Colonic mucosa (tissue), 4 donors: Measurements from ENCODE around the gene SCMH1. TPM values are rescaled to one million over a fixed set of nuclear protein-coding genes. Genes with fewer than 3 reads are reported as not detected.

Experiments
- DNase-seq: peaks from one replicate; pipeline ENCODE4 v3.0.0-alpha.2; 2020
- H3K27ac ChIP-seq: fragments of 200-600 bp; one replicate; pipeline ENCODE4 v1.8.0; 2021
- H3K27me3 ChIP-seq: fragments of 200-600 bp; one replicate; pipeline ENCODE4 v1.8.0; 2021
- H3K36me3 ChIP-seq: fragments of 200-600 bp; one replicate; pipeline ENCODE4 v1.8.0; 2021
- H3K4me1 ChIP-seq: fragments of 200-600 bp; one replicate; pipeline ENCODE4 v1.8.0; 2021; ENCODE audit warnings: mild to moderate bottlenecking
- H3K4me3 ChIP-seq: fragments of 200-600 bp; one replicate; pipeline ENCODE4 v1.8.0; 2021
- H3K9ac ChIP-seq, 2 donors: one replicate each; pipeline ENCODE4 v1.7.0; 2013; ENCODE audit warnings: control low read depth in 2 of 2, low read depth in 2 of 2, low read length in 2 of 2
- H3K9me3 ChIP-seq: fragments of 200-600 bp; one replicate; pipeline ENCODE4 v1.8.0; 2021
- CTCF ChIP-seq: fragments of 200-600 bp; IDR thresholded peaks from one replicate; pipeline ENCODE4 v1.8.0; 2022; ENCODE audit warnings: antibody characterized with exemption, mild to moderate bottlenecking
- intact Hi-C: fragments of 100-400 bp; cut with DNase I; formaldehyde crosslinking; loops from one replicate; pipeline ENCODE4 v1.14.1; 2022
- total RNA-seq, 2 donors: library from RNA; stranded (reverse); fragmentation: NEBNext Ultra II Directional in 1 of 2; extraction: Animal tissue kit (Norgen Biotek cat#: 25700) in 1 of 2; gene quantifications; one replicate each; pipeline ENCODE4 v1.2.1, GENCODE V29; 2021
- donor health status: healthy.
- donor health status: DM: no; HTN: no; CAD: no.
- donor health status: DM: no; HTN: no; CAD: no.

SCMH1 gene
- total RNA-seq, 2 donors from 2014 or later, result 26.3 to 32.7 TPM

GRCh38 chr1:40986956-40987355 lies 255.2 kb downstream of the SCMH1 start:
- Histone ChIP-seq H3K27me3 (no peaks in the 10 kb centered on the region), H3K4me1 (no peaks in the 10 kb centered on the region), H3K4me3 (no peak overlapping the region), H3K9me3 (no peaks in the 10 kb centered on the region), H3K36me3 (peaks cover 8% of the 10 kb centered on the region), H3K27ac (no peak overlapping the region), H3K9ac (no peak overlapping the region)
- DNase-seq, result no peak
- no peak for TF ChIP-seq CTCF
- intact Hi-C loops, result no loop called here

- no peaks in the 10 kb centered on the region for H3K27me3 ChIP-seq
- peaks cover 8% of the 10 kb centered on the region for H3K36me3 ChIP-seq
- DNase-seq, result no peak
- H3K4me1 ChIP-seq, result no peaks in the 10 kb centered on the region
- no peaks in the 10 kb centered on the region for H3K9me3 ChIP-seq
- intact Hi-C loops, result no loop called here
- no peak overlapping the region for H3K9ac ChIP-seq
- no peak overlapping the region for H3K27ac ChIP-seq
- no peak for TF ChIP-seq CTCF
- H3K4me3 ChIP-seq, result no peak overlapping the region
These were observed 255.8 kb downstream of the SCMH1 start for GRCh38 chr1:40986328-40986783.

GRCh38 chr1:40985875-40986274 lies 256.2 kb downstream of the SCMH1 start:
- H3K27ac ChIP-seq, result no peak overlapping the region
- no peaks in the 10 kb centered on the region for H3K9me3 ChIP-seq
- TF ChIP-seq CTCF, result no peak
- H3K36me3 ChIP-seq, result peaks cover 8% of the 10 kb centered on the region
- H3K9ac ChIP-seq, result no peak overlapping the region
- H3K27me3 ChIP-seq, result no peaks in the 10 kb centered on the region
- no peaks in the 10 kb centered on the region for H3K4me1 ChIP-seq
- no peak for DNase-seq
- intact Hi-C loops, result no loop called here
- H3K4me3 ChIP-seq, result no peak overlapping the region

- Histone ChIP-seq H3K9ac (no peak overlapping the region), H3K4me3 (no peak overlapping the region), H3K9me3 (no peaks in the 10 kb centered on the region), H3K4me1 (no peaks in the 10 kb centered on the region), H3K27me3 (no peaks in the 10 kb centered on the region), H3K36me3 (peaks cover 8% of the 10 kb centered on the region), H3K27ac (no peak overlapping the region)
- intact Hi-C loops, result no loop called here
- TF ChIP-seq CTCF, result no peak
- no peak for DNase-seq
These were observed 256.9 kb downstream of the SCMH1 start for GRCh38 chr1:40985161-40985560.

- Histone ChIP-seq H3K27me3 (no peaks in the 10 kb centered on the region), H3K9ac (no peak overlapping the region), H3K36me3 (peaks cover 8% of the 10 kb centered on the region), H3K4me3 (no peak overlapping the region), H3K9me3 (no peaks in the 10 kb centered on the region), H3K27ac (no peak overlapping the region), H3K4me1 (no peaks in the 10 kb centered on the region)
- intact Hi-C loops, result no loop called here
- no peak for DNase-seq
- TF ChIP-seq CTCF, result no peak
These were observed 257.6 kb downstream of the SCMH1 start for GRCh38 chr1:40984531-40984930.

GRCh38 chr1:40984066-40984465 lies 258.0 kb downstream of the SCMH1 start:
- DNase-seq, result no peak
- Histone ChIP-seq H3K4me1 (no peaks in the 10 kb centered on the region), H3K9me3 (no peaks in the 10 kb centered on the region), H3K4me3 (no peak overlapping the region), H3K9ac (no peak overlapping the region), H3K27ac (no peak overlapping the region), H3K27me3 (no peaks in the 10 kb centered on the region), H3K36me3 (peaks cover 3% of the 10 kb centered on the region)
- TF ChIP-seq CTCF, result no peak
- intact Hi-C loops, result no loop called here
